Upper lobe of left lung (tissue), 4 donors: Measurements from ENCODE around the gene UPP1.

Source experiments
- CTCF ChIP-seq, 6 experiments: fragments of 450-650 bp in 4 of 6; fragments of 200-600 bp in 2 of 6; sonication (generic) in 2 of 6; IDR thresholded peaks; one replicate each; pipeline ENCODE4 v1.5.1; 2016 to 2019; ENCODE audit warnings: antibody characterized with exemption in 6 of 6
- POLR2A ChIP-seq, 4 donors: fragments of 450-650 bp; IDR thresholded peaks; one replicate each; pipeline ENCODE4 v1.5.1; 2016 to 2017; ENCODE audit warnings: antibody characterized with exemption in 4 of 4, mild to moderate bottlenecking in 2 of 4

GRCh38 chr7:48088559-48089045, 463 bp upstream of the UPP1 start:
- no peak for TF ChIP-seq CTCF (IDR thresholded peaks at IDR 0.05)
- peak in 1 of 4 donors; percentile 34 for TF ChIP-seq POLR2A (IDR thresholded peaks at IDR 0.05)
